H1 (cell line): ENCODE results near the gene CDKN1A. TPM values are rescaled to one million over a fixed set of nuclear protein-coding genes. Genes with fewer than 3 reads are reported as not detected.

ENCODE experiments used
- CTCF ChIA-PET: fragments of 300-600 bp; sonication (Branson Sonifier 250); formaldehyde crosslinking; loops from one replicate; lab custom pipeline; 2021; ENCODE audit not compliant: partially characterized antibody; lab: Charles Lee
- POLR2A ChIA-PET: fragments of 300-600 bp; sonication (Branson Sonifier 250); formaldehyde crosslinking; loops from one replicate; lab custom pipeline; 2021; ENCODE audit warnings: inconsistent platforms; ENCODE audit not compliant: partially characterized antibody; lab: Charles Lee
- DNase-seq, 2 experiments: peaks; one replicate each; pipeline versions ENCODE4 v3.0.0 to v3.0.0-alpha.2; 2010 to 2022; ENCODE audit warnings: low spot score in 2 of 2, low read depth in 1 of 2, mixed read lengths in 1 of 2
- FAIRE-seq: peaks from 2 replicates; lab custom pipeline; 2011; peaks lifted over from hg19 to GRCh38; lab: Jason Lieb, UNC
- H2AFZ ChIP-seq: 2 replicates; pipeline ENCODE4 v1.8.1; 2012; ENCODE audit warnings: low read length, inconsistent platforms
- H2AK5ac ChIP-seq: 2 replicates; pipeline ENCODE4 v1.6.1; 2013; ENCODE audit warnings: low read depth, low read length
- H2BK120ac ChIP-seq: replicated peaks from 2 replicates; pipeline ENCODE3; 2013; ENCODE audit warnings: low read depth, low read length, inconsistent platforms
- H2BK12ac ChIP-seq: 2 replicates; pipeline ENCODE4 v1.6.1; 2013; ENCODE audit warnings: low read depth, low read length
- H2BK15ac ChIP-seq: 2 replicates; pipeline ENCODE4 v1.6.1; 2013; ENCODE audit warnings: low read length
- H2BK20ac ChIP-seq: 2 replicates; pipeline ENCODE4 v1.6.1; 2013; ENCODE audit warnings: low read length
- H2BK5ac ChIP-seq: 2 replicates; pipeline ENCODE4 v1.6.1; 2013; ENCODE audit warnings: low read depth, low read length
- H3K14ac ChIP-seq: 2 replicates; pipeline ENCODE4 v1.6.1; 2013; ENCODE audit warnings: inconsistent platforms; ENCODE audit not compliant: insufficient read length
- H3K18ac ChIP-seq: 2 replicates; pipeline ENCODE4 v1.6.1; 2013; ENCODE audit warnings: low read length; ENCODE audit errors: extremely low read depth
- H3K23ac ChIP-seq: 2 replicates; pipeline ENCODE4 v1.6.1; 2013; ENCODE audit warnings: inconsistent platforms; ENCODE audit not compliant: insufficient read length
- H3K23me2 ChIP-seq: 2 replicates; pipeline ENCODE4 v1.6.1; 2013; ENCODE audit warnings: low read depth, low read length
- H3K27ac ChIP-seq: 2 replicates; pipeline ENCODE4 v1.6.1; 2011; ENCODE audit warnings: low read depth, low read length, inconsistent platforms
- H3K27me3 ChIP-seq, 4 experiments: replicated peaks in 1 of 4; 1 replicate in 1 of 4; 2 replicates in 3 of 4; pipeline versions ENCODE4 v1.6.1 to v1.8.1; 2011 to 2013; ENCODE audit warnings: low read length in 3 of 4, mild to moderate bottlenecking in 3 of 4, inconsistent platforms in 2 of 4, mixed read lengths in 2 of 4, moderate library complexity in 1 of 4; ENCODE audit not compliant: control insufficient read depth in 3 of 4, insufficient read depth in 3 of 4; ENCODE audit errors: extremely low read depth in 1 of 4
- H3K36me3 ChIP-seq, 4 experiments: 2 replicates each; pipeline versions ENCODE4 v1.6.1 to v1.8.1; 2011 to 2013; ENCODE audit warnings: mild to moderate bottlenecking in 4 of 4, low read length in 3 of 4, moderate library complexity in 2 of 4, control low read depth in 1 of 4, inconsistent platforms in 1 of 4; ENCODE audit not compliant: insufficient read depth in 4 of 4, control insufficient read depth in 2 of 4
- H3K4ac ChIP-seq: replicated peaks from 2 replicates; pipeline ENCODE3; 2013; ENCODE audit warnings: low read length, low read depth, mixed read lengths, inconsistent platforms; ENCODE audit not compliant: insufficient read length
- H3K4me1 ChIP-seq, 4 experiments: replicated peaks in 1 of 4; 1 replicate in 1 of 4; 2 replicates in 3 of 4; pipeline versions ENCODE4 v1.6.1 to v1.8.1; 2011 to 2013; ENCODE audit warnings: low read length in 3 of 4, inconsistent platforms in 2 of 4, mixed read lengths in 1 of 4; ENCODE audit not compliant: insufficient read depth in 4 of 4, control insufficient read depth in 3 of 4
- H3K4me2 ChIP-seq, 2 experiments: 2 replicates each; pipeline versions ENCODE4 v1.6.1 to v1.8.1; 2011 to 2013; ENCODE audit warnings: low read depth in 2 of 2, low read length in 2 of 2, control low read depth in 1 of 2, inconsistent platforms in 1 of 2, mild to moderate bottlenecking in 1 of 2; ENCODE audit not compliant: insufficient read depth in 1 of 2
- H3K4me3 ChIP-seq, 4 experiments: fragments of 200-600, 300-600 bp in 1 of 4; sonication (generic), shearing (Covaris generic), sonication (Bioruptor Twin) in 1 of 4; 2 replicates each; pipeline versions ENCODE4 v1.5.1 to v1.8.1; 2011 to 2016; ENCODE audit warnings: low read length in 4 of 4, low read depth in 3 of 4, control low read depth in 2 of 4, inconsistent platforms in 2 of 4, mild to moderate bottlenecking in 2 of 4, mixed read lengths in 1 of 4, moderate library complexity in 1 of 4; ENCODE audit not compliant: insufficient read depth in 2 of 4; ENCODE audit errors: extremely low read depth in 1 of 4
- H3K56ac ChIP-seq: replicated peaks from 2 replicates; pipeline ENCODE3; 2013; ENCODE audit warnings: low read depth, mild to moderate bottlenecking, mixed read lengths, low read length, inconsistent platforms; ENCODE audit not compliant: insufficient read length
- H3K79me1 ChIP-seq: 2 replicates; pipeline ENCODE4 v1.6.1; 2013; ENCODE audit warnings: low read depth, low read length, control low read depth
- H3K79me2 ChIP-seq, 2 experiments: 2 replicates each; pipeline versions ENCODE4 v1.6.1 to v1.8.1; 2012 to 2013; ENCODE audit warnings: low read length in 2 of 2, mild to moderate bottlenecking in 2 of 2, inconsistent platforms in 1 of 2; ENCODE audit not compliant: insufficient read depth in 2 of 2, control insufficient read depth in 1 of 2
- H3K9ac ChIP-seq, 4 experiments: replicated peaks in 1 of 4; 1 replicate in 1 of 4; 2 replicates in 3 of 4; pipeline versions ENCODE4 v1.6.1 to v1.8.1; 2011 to 2013; ENCODE audit warnings: low read depth in 3 of 4, low read length in 3 of 4, control low read depth in 2 of 4, mild to moderate bottlenecking in 2 of 4, moderate library complexity in 2 of 4, inconsistent platforms in 1 of 4; ENCODE audit errors: extremely low read depth in 1 of 4
- H3K9me3 ChIP-seq, 2 experiments: 2 replicates each; pipeline versions ENCODE4 v1.6.1 to v1.8.1; 2012 to 2013; ENCODE audit warnings: mild to moderate bottlenecking in 2 of 2, moderate library complexity in 2 of 2, control low read depth in 1 of 2, inconsistent platforms in 1 of 2, low read depth in 1 of 2, low read length in 1 of 2, mixed read lengths in 1 of 2; ENCODE audit not compliant: insufficient read depth in 2 of 2
- H4K20me1 ChIP-seq, 2 experiments: replicated peaks in 1 of 2; 2 replicates each; pipeline versions ENCODE3 to v1.8.1; 2011 to 2013; ENCODE audit warnings: inconsistent platforms in 2 of 2, low read length in 2 of 2, mild to moderate bottlenecking in 1 of 2; ENCODE audit not compliant: insufficient read depth in 2 of 2, control insufficient read depth in 1 of 2
- H4K5ac ChIP-seq: 2 replicates; pipeline ENCODE4 v1.6.1; 2013; ENCODE audit warnings: low read length, low read depth, mixed read lengths, inconsistent platforms; ENCODE audit not compliant: insufficient read length
- H4K8ac ChIP-seq: 2 replicates; pipeline ENCODE4 v1.8.0; 2013; ENCODE audit warnings: mild to moderate bottlenecking, moderate library complexity, low read length, inconsistent platforms; ENCODE audit not compliant: insufficient read depth; ENCODE audit errors: extremely low read depth
- H4K91ac ChIP-seq: replicated peaks from 2 replicates; pipeline ENCODE3; 2013; ENCODE audit warnings: low read length, mixed read lengths, inconsistent platforms; ENCODE audit not compliant: insufficient read length
- EP300 ChIP-seq, 2 experiments: IDR thresholded peaks; 1 replicate in 1 of 2; 2 replicates in 1 of 2; pipeline ENCODE4 v1.6.1; 2011 to 2012; ENCODE audit warnings: low read depth in 2 of 2, low read length in 2 of 2, mild to moderate bottlenecking in 2 of 2, borderline replicate concordance in 1 of 2, inconsistent platforms in 1 of 2, moderate library complexity in 1 of 2
- GTF2F1 ChIP-seq: IDR thresholded peaks from 2 replicates; pipeline ENCODE4 v1.6.1; 2012; ENCODE audit warnings: low read depth, low read length, improper control_type of control experiment, borderline replicate concordance
- YY1 ChIP-seq: IDR thresholded peaks from 2 replicates; pipeline ENCODE4 v1.6.1; 2011; ENCODE audit warnings: low read depth, mild to moderate bottlenecking, low read length
- WGBS, 2 experiments: shearing (Covaris generic) in 1 of 2; methylation state at CpG; one replicate each; pipeline versions ENCODE4 v1.1.6 to v1.1.7; 2013 to 2015; ENCODE audit warnings: low lambda C conversion rate in 2 of 2, mixed read lengths in 2 of 2, inconsistent platforms in 1 of 2, low coverage in 1 of 2, missing lambda C conversion rate in 1 of 2; ENCODE audit not compliant: insufficient replicate concordance in 2 of 2, insufficient coverage in 1 of 2, insufficient read length in 1 of 2; ENCODE audit errors: extremely low coverage in 1 of 2, missing lambda C conversion rate in 1 of 2; 5-methylcytosine and 5-hydroxymethylcytosine counted together
- polyA plus RNA-seq, 7 experiments: library from polyadenylated mRNA; depleted of rRNA in 3 of 7; stranded (reverse) in 5 of 7; unstranded in 2 of 7; fragments of >200 nt in 5 of 7; fragments of 200-250 nt in 2 of 7; gene quantifications; 1 replicate in 5 of 7; 2 replicates in 1 of 7; 4 replicates in 1 of 7; pipeline versions ENCODE4 v1.2.1 to v1.2.3, GENCODE V29; 2011 to 2013; ENCODE audit warnings: missing spikeins in 2 of 7, mixed read lengths in 2 of 7
- total RNA-seq: library from RNA; stranded (reverse); fragmentation: NEBNext Ultra II Directional; extraction: Animal tissue kit (Norgen Biotek cat#: 25700); gene quantifications from 2 replicates; pipeline ENCODE4 v1.2.1, GENCODE V29; 2021

The CDKN1A gene
- total and polyA plus RNA-seq, 2 of the 8 experiments (the other 6 are each of a cell fraction or from before 2014, with no cell fraction given): 15.2 to 36.0 TPM

GRCh38 chr6:36641543-36641942 is 37.0 kb upstream of the CDKN1A start:
- H4K8ac ChIP-seq: no peak overlapping the region
- H3K79me1 ChIP-seq: no peaks in the 10 kb centered on the region
- CTCF ChIA-PET: interaction anchor here (0.5 to 2.2 kb wide), 4 partner anchors 16 to 138 kb away, joined by 3 to 6 read pairs (median 5); no protein-coding TSS in a partner anchor
- DNase-seq: no peak
- H3K4ac ChIP-seq: no peak overlapping the region
- no peak overlapping the region for H2AFZ ChIP-seq
- no peak overlapping the region for H3K23ac ChIP-seq
- no peaks in the 10 kb centered on the region for H3K36me3 ChIP-seq
- H2BK120ac ChIP-seq: no peak overlapping the region
- H4K91ac ChIP-seq: no peak overlapping the region
- no peak overlapping the region for H3K18ac ChIP-seq
- no peak overlapping the region for H2AK5ac ChIP-seq
- H3K27ac ChIP-seq: no peak overlapping the region
- FAIRE-seq: no peak
- H3K23me2 ChIP-seq: no peaks in the 10 kb centered on the region
- no peak overlapping the region for H3K4me3 ChIP-seq
- no peak overlapping the region for H3K14ac ChIP-seq
- H4K5ac ChIP-seq: no peak overlapping the region
- 75% methylated on average over 3 of the region's 3 CpGs; no CpG with 5 or more reads in 1 of the 2 experiments for WGBS, 2 experiments
- peaks cover 0 to 4% (median 1%) of the 10 kb centered on the region in 4 experiments; a peak in 3 of 7 replicates for H3K4me1 ChIP-seq
- H4K20me1 ChIP-seq: no peaks in the 10 kb centered on the region
- no peak overlapping the region for H3K56ac ChIP-seq
- no peaks in the 10 kb centered on the region for H3K27me3 ChIP-seq
- TF ChIP-seq EP300 (IDR thresholded peaks at IDR 0.05; ENCODE audit: borderline replicate concordance in 1 of 2, low read depth in 2 of 2, low read length in 2 of 2): no peak
- no peak for TF ChIP-seq GTF2F1
- no peak for TF ChIP-seq YY1
- H3K79me2 ChIP-seq: no peaks in the 10 kb centered on the region
- no peaks in the 10 kb centered on the region for H3K9me3 ChIP-seq
- H3K9ac ChIP-seq: no peak overlapping the region
- POLR2A ChIA-PET: no interaction called here
- no peak overlapping the region for H2BK20ac ChIP-seq
- H2BK5ac ChIP-seq: no peak overlapping the region
- no peak overlapping the region for H2BK12ac ChIP-seq
- H2BK15ac ChIP-seq: no peak overlapping the region
- no peak overlapping the region for H3K4me2 ChIP-seq
